Left ventricle myocardium inferior (tissue), 1 donor: ENCODE results near the gene RNASE12. TPM values are rescaled to one million over a fixed set of nuclear protein-coding genes. Genes with fewer than 3 reads are reported as not detected.
"Not testable (repeated sequence)": the region's sequence is repeated elsewhere in the genome, so short reads cannot be mapped to it uniquely, and the experiment has no call there.

ENCODE experiments used
- DNase-seq: peaks from one replicate; pipeline ENCODE4 v3.0.0-alpha.2; 2020
- H3K27ac ChIP-seq: fragments of 200-600 bp; replicated peaks from 2 replicates; pipeline ENCODE4 v1.8.0; 2021
- H3K27me3 ChIP-seq: fragments of 200-600 bp; 2 replicates; pipeline ENCODE4 v1.8.0; 2021; ENCODE audit warnings: low read depth
- H3K36me3 ChIP-seq: fragments of 200-600 bp; 2 replicates; pipeline ENCODE4 v1.8.0; 2021
- H3K4me1 ChIP-seq: fragments of 200-600 bp; 2 replicates; pipeline ENCODE4 v1.8.0; 2021
- H3K4me3 ChIP-seq: fragments of 200-600 bp; 2 replicates; pipeline ENCODE4 v1.8.0; 2021; ENCODE audit warnings: mild to moderate bottlenecking, moderate library complexity
- H3K9me3 ChIP-seq: fragments of 200-600 bp; replicated peaks from 2 replicates; pipeline ENCODE4 v1.8.0; 2021
- intact Hi-C: fragments of 100-400 bp; cut with micrococcal nuclease; formaldehyde crosslinking; loops from one replicate; pipeline ENCODE4 v1.11.0; 2022
- total RNA-seq: library from RNA; stranded (reverse); fragmentation: NEBNext Ultra II Directional; extraction: Animal tissue kit (Norgen Biotek cat#: 25700); gene quantifications from one replicate; pipeline ENCODE4 v1.2.1, GENCODE V29; 2021
- TF ChIP-seq, protein P1 (sequence below): fragments of 200-600 bp; IDR thresholded peaks from 2 replicates; pipeline ENCODE4 v1.8.0; 2021; ENCODE audit warnings: antibody characterized with exemption, mild to moderate bottlenecking, borderline replicate concordance
- donor health status: DM: no; HTN: yes; CAD: no; lungs with severe emphysema.

RNASE12 gene
- total RNA-seq, 1 donor from 2014 or later = not detected

DNA sequence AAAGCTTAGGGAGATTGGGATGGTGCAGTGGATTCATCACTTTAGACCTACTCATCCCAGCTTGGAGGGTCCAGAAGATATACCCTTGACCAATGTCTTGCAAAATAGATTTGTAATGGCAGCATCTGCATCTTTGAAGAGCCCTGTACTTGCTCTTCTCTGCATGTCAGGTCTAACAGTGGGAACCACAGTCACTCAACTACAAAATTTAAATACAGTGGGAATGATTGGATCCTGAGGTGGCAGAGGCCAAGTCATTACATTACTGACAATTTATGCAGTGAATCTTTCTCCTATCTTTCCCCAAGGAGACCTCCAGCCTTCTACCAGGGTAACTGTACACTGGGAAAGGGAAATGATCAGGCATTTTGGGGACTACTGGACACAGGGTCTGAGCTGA is 22.1 kb downstream of the RNASE12 start:
- H3K9me3 ChIP-seq = peaks cover 27% of the 10 kb centered on the region
- no peak for DNase-seq
- intact Hi-C loops = no loop called here
- no peaks in the 10 kb centered on the region for H3K27me3 ChIP-seq
- no peaks in the 10 kb centered on the region for H3K36me3 ChIP-seq
- H3K4me1 ChIP-seq = no peaks in the 10 kb centered on the region
- TF ChIP-seq, protein P1, sequence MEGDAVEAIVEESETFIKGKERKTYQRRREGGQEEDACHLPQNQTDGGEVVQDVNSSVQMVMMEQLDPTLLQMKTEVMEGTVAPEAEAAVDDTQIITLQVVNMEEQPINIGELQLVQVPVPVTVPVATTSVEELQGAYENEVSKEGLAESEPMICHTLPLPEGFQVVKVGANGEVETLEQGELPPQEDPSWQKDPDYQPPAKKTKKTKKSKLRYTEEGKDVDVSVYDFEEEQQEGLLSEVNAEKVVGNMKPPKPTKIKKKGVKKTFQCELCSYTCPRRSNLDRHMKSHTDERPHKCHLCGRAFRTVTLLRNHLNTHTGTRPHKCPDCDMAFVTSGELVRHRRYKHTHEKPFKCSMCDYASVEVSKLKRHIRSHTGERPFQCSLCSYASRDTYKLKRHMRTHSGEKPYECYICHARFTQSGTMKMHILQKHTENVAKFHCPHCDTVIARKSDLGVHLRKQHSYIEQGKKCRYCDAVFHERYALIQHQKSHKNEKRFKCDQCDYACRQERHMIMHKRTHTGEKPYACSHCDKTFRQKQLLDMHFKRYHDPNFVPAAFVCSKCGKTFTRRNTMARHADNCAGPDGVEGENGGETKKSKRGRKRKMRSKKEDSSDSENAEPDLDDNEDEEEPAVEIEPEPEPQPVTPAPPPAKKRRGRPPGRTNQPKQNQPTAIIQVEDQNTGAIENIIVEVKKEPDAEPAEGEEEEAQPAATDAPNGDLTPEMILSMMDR = no peak
- H3K4me3 ChIP-seq = no peak overlapping the region
- no peak overlapping the region for H3K27ac ChIP-seq

- H3K27ac ChIP-seq = no peak overlapping the region
- intact Hi-C loops = no loop called here
- TF ChIP-seq, protein P1 = no peak
Observed at GRCh38 chr14:20568393-20568792, 22.8 kb downstream of the RNASE12 start.

DNA sequence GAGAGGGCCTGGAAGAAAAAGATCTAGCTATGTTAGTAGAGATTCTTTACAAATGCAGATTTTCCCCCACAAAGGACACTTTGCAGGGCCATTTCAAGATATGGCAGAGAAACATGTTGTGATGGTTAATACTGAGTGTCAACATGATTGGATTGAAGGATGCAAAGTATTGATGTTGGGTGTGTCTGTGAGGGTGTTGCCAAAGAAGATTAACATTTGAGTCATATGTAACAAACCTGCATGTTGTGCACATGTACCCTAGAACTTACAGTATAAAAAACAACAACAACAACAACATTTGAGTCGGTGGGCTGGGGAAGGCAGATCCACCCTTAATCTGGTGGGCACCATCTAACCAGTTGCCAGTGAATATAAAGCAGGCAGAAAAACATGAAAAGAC is 24.0 kb downstream of the RNASE12 start:
- H3K4me3 ChIP-seq, H3K4me1 ChIP-seq, intact Hi-C loops, H3K27me3 ChIP-seq, H3K27ac ChIP-seq, H3K36me3 ChIP-seq, DNase-seq: not testable (repeated sequence)
- peaks cover 27% of the 10 kb centered on the region for H3K9me3 ChIP-seq

More at GRCh38 chr14:20568393-20568792, 22.8 kb downstream of the RNASE12 start:
- Histone ChIP-seq H3K36me3 (no peaks in the 10 kb centered on the region), H3K9me3 (peaks cover 27% of the 10 kb centered on the region), H3K27me3 (no peaks in the 10 kb centered on the region), H3K4me1 (no peaks in the 10 kb centered on the region), H3K4me3 (no peak overlapping the region)
- no peak for DNase-seq

- no peak overlapping the region for H3K27ac ChIP-seq
- intact Hi-C loops = no loop called here
- H3K4me1 ChIP-seq = no peaks in the 10 kb centered on the region
- H3K36me3 ChIP-seq = no peaks in the 10 kb centered on the region
- no peak for DNase-seq
- no peaks in the 10 kb centered on the region for H3K27me3 ChIP-seq
- peaks cover 20% of the 10 kb centered on the region for H3K9me3 ChIP-seq
- H3K4me3 ChIP-seq = no peak overlapping the region
- TF ChIP-seq, protein P1 = no peak
Observed at GRCh38 chr14:20564501-20564997, 26.6 kb downstream of the RNASE12 start.

DNA sequence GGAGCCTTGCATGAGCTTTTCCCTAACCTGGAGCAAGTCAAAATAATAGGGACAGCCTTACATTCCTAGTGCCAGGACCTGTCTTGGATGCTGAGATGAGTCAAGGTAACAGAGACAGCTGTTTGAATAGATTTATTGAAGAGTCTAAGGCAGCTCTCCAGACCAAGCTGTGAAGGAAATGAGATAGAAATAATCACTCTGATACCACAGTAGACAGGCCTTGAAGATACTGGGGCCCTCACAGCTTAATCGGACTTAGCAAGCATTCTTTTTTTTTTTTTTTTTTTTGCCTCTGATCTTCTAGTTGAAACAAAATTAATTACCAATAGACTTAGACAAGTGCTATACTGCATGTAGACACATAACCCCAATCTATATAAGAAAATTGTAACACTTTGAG is 27.2 kb downstream of the RNASE12 start:
- DNase-seq = no peak
- intact Hi-C loops = no loop called here
- Histone ChIP-seq H3K36me3 (no peaks in the 10 kb centered on the region), H3K9me3 (peaks cover 14% of the 10 kb centered on the region), H3K27ac (no peak overlapping the region), H3K27me3 (no peaks in the 10 kb centered on the region), H3K4me1 (no peaks in the 10 kb centered on the region), H3K4me3 (no peak overlapping the region)
- TF ChIP-seq, protein P1 = no peak

GRCh38 chr14:20560961-20561360 is 30.2 kb downstream of the RNASE12 start, which contains the start of gene RNASE9:
Gene RNASE9 (minus strand): TSS chr14:20561047.
- H3K27ac ChIP-seq = no peak within 1 kb of the TSS
- no peaks in the 10 kb centered on the region for H3K27me3 ChIP-seq
- intact Hi-C loops = no loop called here
- H3K4me3 ChIP-seq = no peak within 1 kb of the TSS
- DNase-seq = no peak
- TF ChIP-seq, protein P1 = no peak
- no peaks in the 10 kb centered on the region for H3K9me3 ChIP-seq
- H3K36me3 ChIP-seq = no peaks in the 10 kb centered on the region
- no peaks in the 10 kb centered on the region for H3K4me1 ChIP-seq
